Trophoblast cell (in vitro differentiated cells and primary cell): ENCODE data around the gene GJA5.

Experiments
- DNase-seq, 2 donors: peaks; one replicate each; pipeline ENCODE4 v3.0.0-alpha.2; 2016
- H2AFZ ChIP-seq: 2 replicates; pipeline ENCODE4 v1.6.1; 2013; ENCODE audit warnings: low read length, moderate library complexity, mild to moderate bottlenecking; ENCODE audit not compliant: insufficient read depth, poor library complexity
- H2AK5ac ChIP-seq: 2 replicates; pipeline ENCODE4 v1.6.1; 2013; ENCODE audit warnings: mild to moderate bottlenecking, low read length
- H2BK120ac ChIP-seq: 2 replicates; pipeline ENCODE4 v1.6.1; 2013; ENCODE audit warnings: low read length, mild to moderate bottlenecking, moderate library complexity; ENCODE audit not compliant: insufficient read depth, poor library complexity
- H2BK12ac ChIP-seq: 2 replicates; pipeline ENCODE4 v1.6.1; 2013; ENCODE audit warnings: mild to moderate bottlenecking, low read length, moderate library complexity
- H2BK5ac ChIP-seq: 2 replicates; pipeline ENCODE4 v1.6.1; 2013; ENCODE audit warnings: low read length, low read depth, moderate library complexity, mild to moderate bottlenecking; ENCODE audit not compliant: poor library complexity
- H3K14ac ChIP-seq: 2 replicates; pipeline ENCODE4 v1.6.1; 2013; ENCODE audit warnings: mild to moderate bottlenecking, low read length
- H3K18ac ChIP-seq: 2 replicates; pipeline ENCODE4 v1.6.1; 2013; ENCODE audit warnings: mild to moderate bottlenecking, low read length
- H3K23ac ChIP-seq: 2 replicates; pipeline ENCODE4 v1.6.1; 2013; ENCODE audit warnings: low read length
- H3K27ac ChIP-seq: 2 replicates; pipeline ENCODE4 v1.5.1; 2013; ENCODE audit warnings: low read depth, mild to moderate bottlenecking, inconsistent platforms, low read length, moderate library complexity
- H3K27me3 ChIP-seq: 2 replicates; pipeline ENCODE4 v1.6.1; 2013; ENCODE audit warnings: inconsistent platforms, mild to moderate bottlenecking, low read length, moderate library complexity; ENCODE audit not compliant: insufficient read depth
- H3K36me3 ChIP-seq, 2 experiments: 1 replicate in 1 of 2; 2 replicates in 1 of 2; pipeline ENCODE4 v1.6.1; 2013; ENCODE audit warnings: low read length in 2 of 2, mild to moderate bottlenecking in 2 of 2, moderate library complexity in 1 of 2; ENCODE audit not compliant: insufficient read depth in 2 of 2, control insufficient read depth in 1 of 2
- H3K4ac ChIP-seq: 2 replicates; pipeline ENCODE4 v1.6.1; 2013; ENCODE audit warnings: low read depth, mild to moderate bottlenecking, low read length, moderate library complexity
- H3K4me1 ChIP-seq, 2 experiments: 1 replicate in 1 of 2; 2 replicates in 1 of 2; pipeline ENCODE4 v1.6.1; 2013; ENCODE audit warnings: low read length in 2 of 2, mild to moderate bottlenecking in 2 of 2, moderate library complexity in 1 of 2; ENCODE audit not compliant: insufficient read depth in 2 of 2, control insufficient read depth in 1 of 2
- H3K4me2 ChIP-seq: 2 replicates; pipeline ENCODE4 v1.6.1; 2013; ENCODE audit warnings: inconsistent platforms, mild to moderate bottlenecking, low read length, moderate library complexity
- H3K4me3 ChIP-seq: 2 replicates; pipeline ENCODE4 v1.5.1; 2013; ENCODE audit warnings: mild to moderate bottlenecking, low read depth, low read length, inconsistent platforms
- H3K79me1 ChIP-seq: one replicate; pipeline ENCODE4 v1.6.1; 2013; ENCODE audit warnings: low read length
- H3K79me2 ChIP-seq: 2 replicates; pipeline ENCODE4 v1.6.1; 2013; ENCODE audit warnings: low read length, mild to moderate bottlenecking; ENCODE audit not compliant: control insufficient read depth, insufficient read depth, poor library complexity
- H3K9ac ChIP-seq: 2 replicates; pipeline ENCODE4 v1.6.1; 2013; ENCODE audit warnings: mild to moderate bottlenecking, low read length
- H3K9me3 ChIP-seq: 2 replicates; pipeline ENCODE4 v1.6.1; 2013; ENCODE audit warnings: low read depth, mild to moderate bottlenecking, control low read depth, inconsistent platforms, low read length; ENCODE audit not compliant: insufficient read depth
- H4K12ac ChIP-seq: 2 replicates; pipeline ENCODE4 v1.6.1; 2013; ENCODE audit warnings: low read depth, mild to moderate bottlenecking, low read length, moderate library complexity
- H4K8ac ChIP-seq: 2 replicates; pipeline ENCODE4 v1.6.1; 2013; ENCODE audit warnings: low read depth, mild to moderate bottlenecking, low read length, moderate library complexity
- H4K91ac ChIP-seq: one replicate; pipeline ENCODE4 v1.6.1; 2013; ENCODE audit warnings: low read depth, mild to moderate bottlenecking, low read length, moderate library complexity
- WGBS: extraction: QIAGEN DNeasy Blood & Tissue Kit; methylation state at CpG from one replicate; pipeline ENCODE4 v1.1.7; 2013; ENCODE audit warnings: missing lambda C conversion rate; ENCODE audit not compliant: insufficient read length, insufficient coverage; ENCODE audit errors: extremely low coverage; 5-methylcytosine and 5-hydroxymethylcytosine counted together

GJA5 gene

DNA sequence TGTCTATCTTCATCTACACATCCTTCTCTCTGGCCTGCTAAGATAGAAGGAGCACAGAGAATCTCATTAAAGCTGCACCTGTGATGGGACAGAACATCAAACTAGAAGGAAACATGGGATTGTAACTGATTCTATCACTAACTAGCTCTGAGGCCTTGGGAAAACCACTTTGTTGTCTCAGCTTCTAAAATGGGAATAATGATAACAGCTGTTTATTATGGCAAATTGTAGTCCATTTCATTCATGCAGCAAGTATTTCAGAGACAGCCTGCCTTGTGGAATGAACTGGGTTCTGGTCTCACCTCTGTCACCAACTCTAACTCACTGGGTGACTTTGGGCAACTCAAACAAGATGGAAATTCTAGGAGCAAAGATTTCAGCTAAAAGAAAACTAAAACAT, 12.4 kb downstream of the GJA5 start:
- Histone ChIP-seq H3K27me3 (no peaks in the 10 kb centered on the region), H3K9ac (no peak overlapping the region), H2AK5ac (no peak overlapping the region), H4K8ac (no peak overlapping the region), H3K14ac (no peak overlapping the region), H3K4me2 (no peak overlapping the region), H3K79me2 (no peaks in the 10 kb centered on the region), H3K27ac (no peak overlapping the region), H2BK5ac (no peak overlapping the region), H3K23ac (no peak overlapping the region), H4K91ac (no peak overlapping the region), H3K4ac (no peak overlapping the region), H2BK120ac (no peak overlapping the region), H2BK12ac (no peak overlapping the region), H3K4me3 (no peak overlapping the region), H3K36me3 (no peaks in the 10 kb centered on the region), H3K9me3 (no peaks in the 10 kb centered on the region), H4K12ac (no peak overlapping the region), H2AFZ (no peak overlapping the region), H3K4me1 (peaks cover 8 to 14% of the 10 kb centered on the region in 2 experiments), H3K79me1 (peaks cover under 1% of the 10 kb centered on the region), H3K18ac (no peak overlapping the region)
- no peak for DNase-seq

DNA sequence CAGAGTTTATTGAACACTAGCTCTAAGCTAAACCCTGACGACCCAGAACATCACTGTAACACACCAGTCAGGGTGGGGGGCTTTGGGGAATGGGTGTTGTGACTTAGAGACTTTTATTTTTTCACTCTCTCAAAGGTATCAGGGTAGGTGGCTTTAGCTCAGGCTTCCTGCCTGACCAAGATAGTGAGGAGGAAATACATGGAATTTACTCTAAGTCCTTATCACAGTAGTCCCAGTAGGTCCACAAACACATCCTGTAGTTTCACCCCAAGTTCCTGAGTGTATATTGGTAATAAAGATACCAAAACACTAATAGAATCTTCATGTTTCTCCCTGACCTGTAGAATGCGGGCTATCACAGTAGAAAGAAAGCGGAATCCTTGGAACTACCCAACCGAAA, 15.1 kb downstream of the GJA5 start:
- Histone ChIP-seq H3K36me3 (no peaks in the 10 kb centered on the region), H4K8ac (no peak overlapping the region), H2BK12ac (no peak overlapping the region), H3K14ac (no peak overlapping the region), H3K9ac (no peak overlapping the region), H4K12ac (no peak overlapping the region), H3K18ac (no peak overlapping the region), H3K79me2 (no peaks in the 10 kb centered on the region), H3K27me3 (no peaks in the 10 kb centered on the region), H3K4ac (no peak overlapping the region), H3K4me2 (no peak overlapping the region), H3K9me3 (no peaks in the 10 kb centered on the region), H2AK5ac (no peak overlapping the region), H4K91ac (no peak overlapping the region), H2BK5ac (no peak overlapping the region), H3K27ac (no peak overlapping the region), H3K4me1 (peaks cover 7 to 10% of the 10 kb centered on the region in 2 experiments), H2AFZ (no peak overlapping the region), H2BK120ac (no peak overlapping the region), H3K79me1 (no peaks in the 10 kb centered on the region), H3K23ac (no peak overlapping the region), H3K4me3 (no peak overlapping the region)
- no peak for DNase-seq
- WGBS: no CpG with 5 or more reads among the region's 4 CpGs

DNA sequence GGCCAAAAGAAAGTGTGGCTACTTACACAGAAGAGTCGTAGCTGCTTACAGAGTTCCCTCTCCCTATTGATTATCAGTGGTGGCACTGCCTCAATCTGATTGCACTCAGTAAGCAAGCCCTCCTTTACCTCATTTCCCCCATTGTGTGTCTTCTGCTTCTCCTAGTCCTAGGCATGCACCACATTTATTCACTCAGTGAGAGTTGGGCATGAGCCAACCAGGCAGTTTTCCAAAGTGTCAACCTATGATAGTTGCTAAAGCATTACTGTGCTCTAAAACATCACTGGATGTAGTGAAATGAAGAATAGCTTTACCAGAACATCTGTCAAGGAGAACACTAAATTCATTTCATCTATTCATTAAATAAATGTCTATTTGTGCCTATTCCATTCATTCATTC, 19.3 kb downstream of the GJA5 start:
- Histone ChIP-seq H4K91ac (no peak overlapping the region), H3K79me1 (no peaks in the 10 kb centered on the region), H2AK5ac (no peak overlapping the region), H3K4me1 (no peaks in the 10 kb centered on the region), H4K12ac (no peak overlapping the region), H3K4me2 (no peak overlapping the region), H2AFZ (no peak overlapping the region), H2BK5ac (no peak overlapping the region), H2BK120ac (no peak overlapping the region), H3K14ac (no peak overlapping the region), H3K4ac (no peak overlapping the region), H3K27ac (no peak overlapping the region), H3K27me3 (no peaks in the 10 kb centered on the region), H3K18ac (no peak overlapping the region), H3K4me3 (no peak overlapping the region), H3K9me3 (no peaks in the 10 kb centered on the region), H3K36me3 (no peaks in the 10 kb centered on the region), H3K23ac (no peak overlapping the region), H3K79me2 (no peaks in the 10 kb centered on the region), H4K8ac (no peak overlapping the region), H3K9ac (no peak overlapping the region), H2BK12ac (no peak overlapping the region)
- DNase-seq: no peak
- no CpG with 5 or more reads among the region's 1 CpG for WGBS

DNA sequence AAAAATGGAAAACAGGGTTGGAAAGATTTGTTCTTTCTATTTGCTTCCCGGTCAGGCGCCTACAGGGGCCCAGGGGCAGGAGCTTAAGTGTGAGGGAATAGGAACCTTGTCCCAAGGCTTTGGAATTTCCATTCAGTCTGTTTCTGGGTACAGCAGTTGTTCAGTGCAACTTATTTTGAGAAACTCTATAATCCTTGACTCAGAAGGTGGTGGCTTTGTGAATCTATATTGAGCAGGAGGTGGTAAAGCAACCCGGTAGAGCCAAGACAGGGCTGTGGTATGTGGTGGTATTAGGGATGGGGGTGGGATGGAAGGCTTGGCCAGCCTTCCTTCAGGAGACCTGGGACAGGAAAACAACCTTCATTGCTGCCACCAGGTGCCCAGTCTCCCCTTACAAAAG, 20.0 kb downstream of the GJA5 start:
- no peaks in the 10 kb centered on the region for H3K4me1 ChIP-seq
- H2AFZ ChIP-seq: no peak overlapping the region
- no peak overlapping the region for H3K27ac ChIP-seq
- no peak overlapping the region for H3K9ac ChIP-seq
- H3K9me3 ChIP-seq: no peaks in the 10 kb centered on the region
- no CpG with 5 or more reads among the region's 3 CpGs for WGBS
- no peak overlapping the region for H2BK5ac ChIP-seq
- no peak overlapping the region for H4K8ac ChIP-seq
- no peak overlapping the region for H3K4me3 ChIP-seq
- H3K27me3 ChIP-seq: no peaks in the 10 kb centered on the region
- no peak overlapping the region for H3K4me2 ChIP-seq
- no peaks in the 10 kb centered on the region for H3K79me1 ChIP-seq
- no peak overlapping the region for H3K18ac ChIP-seq
- no peak overlapping the region for H2BK12ac ChIP-seq
- H3K36me3 ChIP-seq: no peaks in the 10 kb centered on the region
- no peak overlapping the region for H4K91ac ChIP-seq
- no peak overlapping the region for H3K23ac ChIP-seq
- H2AK5ac ChIP-seq: no peak overlapping the region
- no peaks in the 10 kb centered on the region for H3K79me2 ChIP-seq
- no peak overlapping the region for H3K14ac ChIP-seq
- no peak overlapping the region for H4K12ac ChIP-seq
- H3K4ac ChIP-seq: no peak overlapping the region
- DNase-seq: no peak
- H2BK120ac ChIP-seq: no peak overlapping the region
